ENCODE results near the gene LRP6.
A peak's percentile ranks its signal among the peaks of the same experiment; 100 is the strongest.

LRP6 gene

DNA sequence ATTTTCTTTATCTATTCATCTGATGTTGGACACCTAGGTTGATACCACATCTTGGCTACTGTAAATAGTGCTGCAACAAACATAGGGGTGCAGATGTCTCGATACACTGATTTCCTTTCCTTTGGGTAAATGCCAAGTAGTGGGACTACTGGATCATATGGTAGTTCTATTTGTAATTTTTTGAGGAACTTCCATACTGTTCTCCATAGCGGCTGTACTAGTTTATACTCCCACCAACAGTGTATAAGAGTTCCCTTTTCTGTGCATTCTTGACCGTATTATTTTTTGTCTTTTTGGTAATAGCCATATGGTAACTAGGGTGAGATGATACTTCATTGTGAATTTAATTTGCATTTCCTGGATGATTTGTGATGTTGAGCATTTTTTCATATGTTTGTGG is 71.8 kb downstream of the LRP6 start:
- TF ChIP-seq POLR2A (IDR thresholded peaks at IDR 0.05; ENCODE audit: low read depth, low read length) (no peak), POLR2AphosphoS5 (IDR thresholded peaks at IDR 0.05; ENCODE audit: low read depth, low read length) (no peak), TAF1 (IDR thresholded peaks at IDR 0.05; ENCODE audit: borderline replicate concordance, low read depth, low read length) (no peak)
- FAIRE-seq, result no peak
- DNase-seq (ENCODE audit: insufficient read length), result no peak

DNA sequence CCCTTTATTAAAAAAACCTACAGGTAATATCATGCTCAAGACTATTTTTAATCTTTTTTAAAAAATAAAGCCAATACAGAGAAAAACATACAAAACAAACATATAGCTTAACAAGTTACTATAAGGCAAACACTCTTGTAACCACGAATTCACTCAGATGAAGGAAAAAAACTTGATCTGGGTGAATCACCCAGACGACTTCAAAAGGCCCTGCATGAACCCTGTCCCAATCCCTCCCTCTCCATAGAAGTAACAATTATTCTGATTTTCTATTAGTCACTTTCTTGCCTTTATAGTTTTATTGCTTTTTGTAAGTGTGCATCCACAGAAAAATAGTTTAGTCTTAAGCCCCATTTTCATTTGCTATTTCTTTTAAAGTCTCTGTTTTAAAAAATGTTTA is 72.6 kb downstream of the LRP6 start:
- FAIRE-seq (no peak), DNase-seq (ENCODE audit: insufficient read length) (no peak)
- TF ChIP-seq POLR2A (IDR thresholded peaks at IDR 0.05; ENCODE audit: low read depth, low read length) (no peak), POLR2AphosphoS5 (IDR thresholded peaks at IDR 0.05; ENCODE audit: low read depth, low read length) (no peak), TAF1 (IDR thresholded peaks at IDR 0.05; ENCODE audit: borderline replicate concordance, low read depth, low read length) (no peak)

DNA sequence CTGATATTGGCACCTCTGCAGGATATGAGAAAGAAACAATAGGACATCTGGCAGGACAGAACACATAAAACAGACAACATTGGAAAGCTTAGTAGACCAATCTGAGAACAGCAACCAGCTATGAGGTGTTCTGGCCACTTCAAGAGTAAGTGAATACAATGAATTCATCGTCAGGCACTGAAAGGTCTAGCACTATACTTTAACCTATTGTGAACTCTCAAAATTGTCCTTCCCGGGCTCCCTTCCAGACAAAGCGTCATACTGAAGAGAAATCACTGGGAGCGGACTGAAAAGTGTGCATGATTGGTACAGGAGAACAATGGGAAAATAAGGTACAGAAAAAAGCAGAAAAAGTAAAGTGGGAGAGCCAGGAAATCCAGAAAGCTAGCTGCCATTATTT is 75.8 kb downstream of the LRP6 start:
- no peak for TF ChIP-seq POLR2AphosphoS5 (IDR thresholded peaks at IDR 0.05; ENCODE audit: low read depth, low read length)
- no peak for TF ChIP-seq TAF1 (IDR thresholded peaks at IDR 0.05; ENCODE audit: borderline replicate concordance, low read depth, low read length)
- no peak for TF ChIP-seq POLR2A (IDR thresholded peaks at IDR 0.05; ENCODE audit: low read depth, low read length)
- FAIRE-seq (no peak), DNase-seq (ENCODE audit: insufficient read length) (no peak)

- FAIRE-seq, result no peak
- no peak for DNase-seq (ENCODE audit: insufficient read length)
- TF ChIP-seq POLR2AphosphoS5 (IDR thresholded peaks at IDR 0.05; ENCODE audit: low read depth, low read length) (no peak), POLR2A (IDR thresholded peaks at IDR 0.05; ENCODE audit: low read depth, low read length) (no peak), TAF1 (IDR thresholded peaks at IDR 0.05; ENCODE audit: borderline replicate concordance, low read depth, low read length) (no peak)
Observed at GRCh38 chr12:12190087-12190809, 76.6 kb downstream of the LRP6 start.

DNA sequence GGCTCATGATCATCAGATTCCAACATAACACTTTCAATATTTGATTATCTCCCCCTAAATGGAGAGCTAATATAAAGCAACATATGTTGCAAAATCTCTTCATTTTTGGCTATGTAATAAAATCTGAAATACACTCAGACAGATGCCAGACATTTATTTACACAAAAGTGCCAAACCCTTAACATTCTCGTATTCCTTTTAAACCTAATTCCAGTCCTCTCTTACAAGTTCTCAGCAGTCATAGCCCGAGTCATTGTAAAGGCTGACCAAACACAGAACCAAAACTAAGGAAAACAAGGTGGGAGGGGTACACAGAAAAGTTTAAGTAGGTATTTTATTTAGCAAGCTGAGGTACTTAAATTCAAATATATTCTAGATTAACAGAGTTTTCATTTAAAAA is 81.4 kb downstream of the LRP6 start:
- DNase-seq (ENCODE audit: insufficient read length) (no peak), FAIRE-seq (no peak)
- TF ChIP-seq POLR2A (IDR thresholded peaks at IDR 0.05; ENCODE audit: low read depth, low read length), result no peak

DNA sequence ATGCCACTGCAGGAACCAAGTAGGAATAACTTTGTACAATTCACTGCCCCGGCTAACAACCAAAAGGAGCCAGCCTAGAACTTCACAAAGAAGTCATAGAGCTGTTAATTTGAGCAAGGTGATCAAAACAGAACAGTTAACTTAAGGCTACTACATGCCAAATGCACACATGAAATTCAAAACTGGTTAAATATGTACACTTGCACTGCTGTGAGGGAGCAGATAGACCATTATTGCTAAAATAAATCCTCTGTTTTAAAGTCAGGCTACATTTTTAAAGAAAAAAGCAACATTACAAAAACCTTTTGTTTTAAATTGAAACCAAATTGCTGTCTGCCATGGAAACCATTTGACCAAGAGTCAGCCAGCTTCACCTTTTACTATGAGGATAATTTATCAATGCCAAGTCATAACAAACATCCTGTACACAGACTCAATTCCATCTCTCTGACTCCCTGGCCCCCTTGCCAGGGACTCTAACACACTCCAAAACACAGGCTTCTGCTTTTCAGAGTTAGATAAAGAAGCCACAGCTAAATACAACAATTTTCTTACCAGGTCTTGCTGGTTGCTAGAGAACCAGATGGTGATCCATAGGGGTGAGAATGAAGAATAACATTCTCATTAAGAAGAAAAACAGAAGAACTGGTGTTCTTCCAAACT is 84.0 kb downstream of the LRP6 start:
- FAIRE-seq (no peak), DNase-seq (ENCODE audit: insufficient read length) (no peak)
- no peak for TF ChIP-seq POLR2A (IDR thresholded peaks at IDR 0.05; ENCODE audit: low read depth, low read length)
- TF ChIP-seq POLR2AphosphoS5 (IDR thresholded peaks at IDR 0.05; ENCODE audit: low read depth, low read length), result no peak
- TF ChIP-seq TAF1 (IDR thresholded peaks at IDR 0.05; ENCODE audit: borderline replicate concordance, low read depth, low read length), result no peak

- DNase-seq (ENCODE audit: insufficient read length), result no peak
- TF ChIP-seq POLR2AphosphoS5 (IDR thresholded peaks at IDR 0.05; ENCODE audit: low read depth, low read length) (no peak), TAF1 (IDR thresholded peaks at IDR 0.05; ENCODE audit: borderline replicate concordance, low read depth, low read length) (no peak), POLR2A (IDR thresholded peaks at IDR 0.05; ENCODE audit: low read depth, low read length) (no peak)
- no peak for FAIRE-seq
Observed at GRCh38 chr12:12181511-12181910, 85.3 kb downstream of the LRP6 start.

GRCh38 chr12:12180575-12180974 is 86.3 kb downstream of the LRP6 start:
- FAIRE-seq, result no peak
- TF ChIP-seq POLR2A (IDR thresholded peaks at IDR 0.05; ENCODE audit: low read depth, low read length) (no peak), TAF1 (IDR thresholded peaks at IDR 0.05; ENCODE audit: borderline replicate concordance, low read depth, low read length) (no peak), POLR2AphosphoS5 (IDR thresholded peaks at IDR 0.05; ENCODE audit: low read depth, low read length) (no peak)

GRCh38 chr12:12180136-12180535 is 86.7 kb downstream of the LRP6 start:
- FAIRE-seq (no peak), DNase-seq (ENCODE audit: insufficient read length) (no peak)
- TF ChIP-seq TAF1 (IDR thresholded peaks at IDR 0.05; ENCODE audit: borderline replicate concordance, low read depth, low read length) (no peak), POLR2AphosphoS5 (IDR thresholded peaks at IDR 0.05; ENCODE audit: low read depth, low read length) (no peak), POLR2A (IDR thresholded peaks at IDR 0.05; ENCODE audit: low read depth, low read length) (no peak)

More at GRCh38 chr12:12180575-12180974, 86.3 kb downstream of the LRP6 start:
- DNase-seq (ENCODE audit: insufficient read length), result no peak

GRCh38 chr12:12178559-12178958 is 88.3 kb downstream of the LRP6 start:
- no peak for DNase-seq (ENCODE audit: insufficient read length)
- FAIRE-seq, result no peak
- no peak for TF ChIP-seq POLR2AphosphoS5 (IDR thresholded peaks at IDR 0.05; ENCODE audit: low read depth, low read length)
- TF ChIP-seq POLR2A (IDR thresholded peaks at IDR 0.05; ENCODE audit: low read depth, low read length), result no peak
- TF ChIP-seq TAF1 (IDR thresholded peaks at IDR 0.05; ENCODE audit: borderline replicate concordance, low read depth, low read length), result no peak

- TF ChIP-seq POLR2AphosphoS5 (IDR thresholded peaks at IDR 0.05; ENCODE audit: low read depth, low read length), result no peak
- no peak for TF ChIP-seq POLR2A (IDR thresholded peaks at IDR 0.05; ENCODE audit: low read depth, low read length)
- TF ChIP-seq TAF1 (IDR thresholded peaks at IDR 0.05; ENCODE audit: borderline replicate concordance, low read depth, low read length), result no peak
- DNase-seq (ENCODE audit: insufficient read length), result no peak
- peak; percentile 83 for FAIRE-seq
Observed at GRCh38 chr12:12176402-12176801, 90.4 kb downstream of the LRP6 start.

DNA sequence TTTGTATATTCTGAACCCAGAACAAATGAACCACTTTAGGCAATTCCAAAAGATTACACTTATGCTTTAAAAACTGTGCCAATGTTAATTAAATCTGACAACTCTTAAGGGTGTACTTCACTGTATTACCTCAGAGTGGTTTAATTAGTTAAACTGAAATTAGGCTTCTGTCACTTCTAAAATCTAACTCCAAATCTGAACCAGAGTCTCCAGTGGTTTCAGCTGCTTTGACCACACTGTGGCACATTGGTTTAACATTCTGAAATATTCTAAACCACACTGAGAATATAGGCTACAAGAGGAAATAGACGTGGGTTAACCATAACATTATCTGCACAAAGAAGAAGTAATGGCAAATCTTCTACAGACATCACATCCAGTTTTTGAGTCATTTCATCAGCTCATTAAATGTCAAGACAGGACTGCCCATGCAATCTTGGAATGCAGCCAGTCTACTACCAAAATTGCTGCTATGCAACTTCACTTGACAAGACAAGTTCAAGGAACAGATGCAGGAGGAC is 94.8 kb downstream of the LRP6 start:
- DNase-seq (ENCODE audit: insufficient read length) (no peak), FAIRE-seq (peak; percentile 30)
- no peak for TF ChIP-seq POLR2A (IDR thresholded peaks at IDR 0.05; ENCODE audit: low read depth, low read length)
- TF ChIP-seq POLR2AphosphoS5 (IDR thresholded peaks at IDR 0.05; ENCODE audit: low read depth, low read length), result no peak
- TF ChIP-seq TAF1 (IDR thresholded peaks at IDR 0.05; ENCODE audit: borderline replicate concordance, low read depth, low read length), result no peak

Data from GM12892 (cell line).